Naive B cell (primary cell): ENCODE results near the gene FLACC1. TPM values are rescaled to one million over a fixed set of nuclear protein-coding genes. Genes with fewer than 3 reads are reported as not detected.
"Not testable (repeated sequence)": the region's sequence is repeated elsewhere in the genome, so short reads cannot be mapped to it uniquely, and the experiment has no call there.

Experiments
- ATAC-seq, 2 donors: fragments of 150-1000 bp; cut with Tn5 transposase; 2 replicates each; pipeline ENCODE4 v1.10.0; 2021; ENCODE audit warnings: low read depth in 2 of 2, mild to moderate bottlenecking in 2 of 2, moderate library complexity in 2 of 2
- DNase-seq: peaks from one replicate; pipeline ENCODE4 v3.0.0; 2022
- H3K27ac Mint-ChIP-seq, 6 donors: one replicate each; pipeline ENCODE4 v1.8.0; 2020 to 2022; ENCODE audit warnings: mild to moderate bottlenecking in 6 of 6, mixed read lengths in 6 of 6, moderate library complexity in 5 of 6, inconsistent platforms in 2 of 6
- H3K27me3 Mint-ChIP-seq, 3 donors: one replicate each; pipeline ENCODE4 v1.8.0; 2021 to 2022; ENCODE audit warnings: mixed read lengths in 3 of 3, mild to moderate bottlenecking in 1 of 3
- H3K36me3 Mint-ChIP-seq, 2 donors: one replicate each; pipeline ENCODE4 v1.8.0; 2020 to 2022; ENCODE audit warnings: mixed read lengths in 2 of 2, inconsistent platforms in 1 of 2, mild to moderate bottlenecking in 1 of 2
- H3K4me1 Mint-ChIP-seq, 3 donors: one replicate each; pipeline ENCODE4 v1.8.0; 2020 to 2022; ENCODE audit warnings: mixed read lengths in 3 of 3, inconsistent platforms in 1 of 3, mild to moderate bottlenecking in 1 of 3, moderate library complexity in 1 of 3
- H3K4me3 Mint-ChIP-seq, 8 donors: one replicate each; pipeline ENCODE4 v1.8.0; 2020 to 2022; ENCODE audit warnings: mild to moderate bottlenecking in 8 of 8, mixed read lengths in 8 of 8, moderate library complexity in 8 of 8, inconsistent platforms in 2 of 8
- H3K9me3 Mint-ChIP-seq, 7 donors: one replicate each; pipeline ENCODE4 v1.8.0; 2020 to 2022; ENCODE audit warnings: mixed read lengths in 7 of 7, mild to moderate bottlenecking in 5 of 7, inconsistent platforms in 2 of 7, moderate library complexity in 1 of 7
- polyA plus RNA-seq, 6 donors: library from polyadenylated mRNA; unstranded; fragments of 300-500 nt; fragmentation: Illumina TruSeq; gene quantifications; one replicate each; pipeline ENCODE4 v1.2.3, GENCODE V29; 2021; ENCODE audit warnings: low read depth in 6 of 6

Gene FLACC1
- polyA plus RNA-seq, 6 donors from 2014 or later = 0.29 to 3.6 (median 2.2) TPM

DNA sequence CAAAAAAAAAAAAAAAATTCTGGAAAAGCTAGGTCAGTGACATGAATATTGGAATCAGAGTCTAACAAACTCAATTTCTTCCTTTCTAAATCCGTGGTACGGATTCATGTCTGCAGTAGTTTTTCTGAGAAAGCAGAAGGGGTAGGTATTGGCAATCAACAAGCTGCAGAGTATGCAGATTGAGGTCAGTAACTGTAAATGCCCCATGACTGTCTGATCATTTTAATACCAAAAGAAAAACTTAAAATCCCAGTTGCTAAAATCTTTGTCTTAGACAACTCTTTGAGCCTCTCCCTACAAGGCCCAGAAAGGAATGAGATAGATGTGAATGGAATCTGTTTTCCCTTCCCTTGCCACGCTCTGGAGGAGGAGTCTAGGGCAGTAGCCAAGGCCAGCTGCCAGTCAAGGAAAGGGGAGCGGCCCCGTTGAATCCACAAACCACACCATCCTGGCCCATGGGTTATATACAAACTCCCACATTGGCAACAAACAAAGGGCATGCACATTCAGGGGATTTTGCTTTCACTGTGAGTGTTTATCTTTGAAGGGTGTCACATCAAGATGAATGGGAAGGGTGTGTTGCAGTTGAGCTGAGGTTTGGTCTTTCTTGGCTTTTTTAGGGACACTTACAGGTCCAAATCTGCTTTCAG lies 102.9 kb downstream of the FLACC1 start:
- H3K36me3 Mint-ChIP-seq = no peaks in the 10 kb centered on the region
- peaks cover 46 to 86% (median 66%) of the 10 kb centered on the region in 3 donors for H3K4me1 Mint-ChIP-seq
- no peak for DNase-seq
- no peak for ATAC-seq
- H3K27ac Mint-ChIP-seq = peak overlapping the region in 4 of 6 donors; percentile 9 to 86 (median 66)
- no peaks in the 10 kb centered on the region for H3K9me3 Mint-ChIP-seq
- no peaks in the 10 kb centered on the region for H3K27me3 Mint-ChIP-seq
- H3K4me3 Mint-ChIP-seq = peak overlapping the region in 2 of 8 donors; percentile 24 to 69

GRCh38 chr2:201250741-201251140 lies 106.4 kb downstream of the FLACC1 start:
- ATAC-seq = peak; percentile 36 to 43
- Mint-ChIP-seq H3K4me3 (no peak overlapping the region), H3K4me1 (peaks cover 32 to 73% (median 61%) of the 10 kb centered on the region in 3 donors), H3K27ac (peak overlapping the region in 5 of 6 donors; percentile 30 to 76 (median 62)), H3K36me3 (no peaks in the 10 kb centered on the region), H3K9me3 (no peaks in the 10 kb centered on the region), H3K27me3 (no peaks in the 10 kb centered on the region)
- DNase-seq = no peak

GRCh38 chr2:201249889-201250288 lies 107.3 kb downstream of the FLACC1 start:
- Mint-ChIP-seq H3K4me3 (no peak overlapping the region), H3K27ac (peak overlapping the region in 3 of 6 donors; percentile 47 to 76 (median 62)), H3K27me3 (no peaks in the 10 kb centered on the region), H3K4me1 (peaks cover 39 to 76% (median 65%) of the 10 kb centered on the region in 3 donors), H3K36me3 (no peaks in the 10 kb centered on the region), H3K9me3 (no peaks in the 10 kb centered on the region)
- no peak for DNase-seq
- ATAC-seq = no peak

- Mint-ChIP-seq H3K27ac (peak overlapping the region in 3 of 6 donors; percentile 21 to 82 (median 59)), H3K4me1 (peaks cover 37 to 73% (median 68%) of the 10 kb centered on the region in 3 donors), H3K9me3 (no peaks in the 10 kb centered on the region), H3K27me3 (no peaks in the 10 kb centered on the region), H3K4me3 (no peak overlapping the region), H3K36me3 (no peaks in the 10 kb centered on the region)
- ATAC-seq (no peak), DNase-seq (no peak)
Observed at GRCh38 chr2:201248288-201248844, 108.8 kb downstream of the FLACC1 start.

DNA sequence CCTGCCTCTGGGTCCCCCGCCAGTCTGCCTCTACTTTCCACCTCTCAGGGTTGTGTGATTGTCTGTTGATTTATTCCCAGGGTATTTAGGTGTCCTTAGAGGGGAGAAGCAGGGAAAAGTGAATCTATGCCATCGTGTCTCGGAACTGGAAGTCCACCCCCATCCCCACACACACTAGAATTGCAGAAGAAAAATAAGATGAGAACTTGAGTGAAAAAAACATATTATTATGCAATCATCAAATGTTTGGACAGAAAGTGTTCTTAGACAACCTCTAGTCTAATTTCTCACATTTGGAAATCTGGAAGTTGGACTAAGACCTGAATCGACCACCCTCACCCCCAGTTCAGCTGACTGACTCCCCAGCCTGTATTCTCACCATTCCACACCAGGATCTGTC lies 110.9 kb downstream of the FLACC1 start:
- Mint-ChIP-seq H3K27ac (no peak overlapping the region), H3K9me3 (no peaks in the 10 kb centered on the region), H3K4me3 (peak overlapping the region in 2 of 8 donors; percentile 3 to 61), H3K4me1 (peaks cover 52 to 75% (median 71%) of the 10 kb centered on the region in 3 donors), H3K27me3 (no peaks in the 10 kb centered on the region), H3K36me3 (peaks cover 0 to 2% of the 10 kb centered on the region in 2 donors)
- ATAC-seq (no peak), DNase-seq (no peak)

DNA sequence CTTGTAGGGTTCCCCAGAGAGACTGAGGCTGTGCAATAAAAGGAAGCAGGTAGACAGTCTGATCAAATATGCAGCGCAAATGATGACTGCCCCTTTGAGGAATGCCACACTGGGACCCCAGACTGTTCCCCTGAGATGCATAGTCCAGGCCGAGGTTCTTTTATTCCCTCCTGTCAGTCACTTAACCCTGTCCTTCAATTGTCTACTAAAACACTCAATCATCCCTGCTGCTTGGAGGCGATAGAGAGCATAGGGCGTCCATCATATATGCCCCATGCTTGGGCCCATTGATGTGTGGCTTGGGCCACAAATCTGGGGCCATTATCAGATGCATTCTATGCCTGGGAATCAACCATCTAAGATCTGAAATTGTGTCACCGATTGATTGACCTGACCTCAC lies 112.3 kb downstream of the FLACC1 start:
- ATAC-seq = no peak
- H3K9me3 Mint-ChIP-seq = no peaks in the 10 kb centered on the region
- peak overlapping the region in 1 of 8 donors; percentile 6 for H3K4me3 Mint-ChIP-seq
- H3K27me3 Mint-ChIP-seq = no peaks in the 10 kb centered on the region
- H3K4me1 Mint-ChIP-seq = peaks cover 57 to 75% (median 74%) of the 10 kb centered on the region in 3 donors
- DNase-seq = no peak
- peaks cover 0 to 13% of the 10 kb centered on the region in 2 donors for H3K36me3 Mint-ChIP-seq
- H3K27ac Mint-ChIP-seq = peak overlapping the region; percentile 20 to 84 (median 70)

GRCh38 chr2:201242571-201243277 lies 114.4 kb downstream of the FLACC1 start:
- peaks cover 58 to 76% (median 75%) of the 10 kb centered on the region in 3 donors for H3K4me1 Mint-ChIP-seq
- no peaks in the 10 kb centered on the region for H3K9me3 Mint-ChIP-seq
- DNase-seq (no peak), ATAC-seq (peak; percentile 55 to 69)
- peak overlapping the region in 5 of 6 donors; percentile 36 to 82 (median 78) for H3K27ac Mint-ChIP-seq
- H3K27me3 Mint-ChIP-seq = no peaks in the 10 kb centered on the region
- peaks cover 0 to 24% of the 10 kb centered on the region in 2 donors for H3K36me3 Mint-ChIP-seq
- peak overlapping the region in 6 of 8 donors; percentile 29 to 78 (median 66) for H3K4me3 Mint-ChIP-seq

DNA sequence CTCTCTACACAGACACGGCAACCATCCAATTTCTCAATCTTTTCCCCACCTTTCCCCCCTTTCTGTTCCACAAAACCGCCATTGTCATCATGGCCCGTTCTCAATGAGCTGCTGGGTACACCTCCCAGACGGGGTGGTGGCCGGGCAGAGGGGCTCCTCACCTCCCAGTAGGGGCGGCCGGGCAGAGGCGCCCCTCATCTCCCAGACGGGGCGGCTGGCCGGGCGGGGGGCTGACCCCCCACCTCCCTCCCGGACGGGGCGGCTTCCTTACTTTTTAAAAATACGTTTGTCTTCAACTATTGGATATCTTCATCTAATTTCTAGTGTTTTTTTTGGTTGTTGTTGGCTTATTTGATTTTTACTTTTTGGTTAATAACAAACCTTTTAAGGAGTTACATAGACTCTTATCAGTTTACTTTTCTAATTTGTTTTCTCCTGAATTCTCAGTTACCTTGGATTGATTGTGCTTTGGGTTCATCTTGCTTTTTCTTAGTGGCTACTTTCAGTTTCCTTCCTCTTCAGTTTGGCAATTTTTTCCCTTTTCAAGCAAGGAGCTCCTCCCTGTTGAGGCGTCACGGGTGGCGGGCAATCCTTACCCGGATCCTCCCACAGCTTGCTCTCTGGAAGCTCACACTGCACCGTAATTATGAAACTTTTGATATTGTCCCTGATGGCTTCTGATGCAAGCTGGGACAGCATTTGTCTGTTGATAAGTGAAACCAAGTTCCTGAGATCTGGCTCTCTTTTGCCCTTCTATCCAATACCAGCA lies 117.8 kb downstream of the FLACC1 start:
- H3K36me3 Mint-ChIP-seq = peaks cover 0 to 27% of the 10 kb centered on the region in 2 donors
- not testable (repeated sequence) for H3K9me3 Mint-ChIP-seq, DNase-seq, H3K27me3 Mint-ChIP-seq, ATAC-seq
- peaks cover 49 to 78% (median 63%) of the 10 kb centered on the region in 3 donors for H3K4me1 Mint-ChIP-seq
- peak overlapping the region in 6 of 8 donors; percentile 18 to 59 (median 41) for H3K4me3 Mint-ChIP-seq
- H3K27ac Mint-ChIP-seq = peak overlapping the region; percentile 21 to 97 (median 82)

Other genes with a start within 250 kb of the FLACC1 start
- gene CFLAR, start 241.2 kb downstream of the FLACC1 start, polyA plus RNA-seq = 10 to 100 TPM; 12.8 to 53.3 (median 46.8) TPM
- gene CASP10, start 174.2 kb downstream of the FLACC1 start, polyA plus RNA-seq = 1 to 10 TPM; 2.7 to 8.1 (median 4.7) TPM
- gene CASP8, start 96.8 kb downstream of the FLACC1 start, polyA plus RNA-seq = 10 to 100 TPM; 16.7 to 49.6 (median 31.2) TPM
- 100 to 1,000 TPM in 1 of 6 donors, 10 to 100 TPM in 5; 39.8 to 131 (median 61.4) TPM for gene TRAK2, start 94.1 kb upstream of the FLACC1 start, polyA plus RNA-seq
- gene STRADB, start 94.4 kb upstream of the FLACC1 start, polyA plus RNA-seq = 100 to 1,000 TPM in 4 of 6 donors, 10 to 100 TPM in 2; 84.8 to 200 (median 124) TPM